ENCODE measurements around the gene ENPP7.
A peak's percentile ranks its signal among the peaks of the same experiment; 100 is the strongest.

ENPP7 gene

GRCh38 chr17:79732254-79732653 lies 1.5 kb downstream of the ENPP7 start:
- no peak for DNase-seq (ENCODE audit: low spot score)

DNA sequence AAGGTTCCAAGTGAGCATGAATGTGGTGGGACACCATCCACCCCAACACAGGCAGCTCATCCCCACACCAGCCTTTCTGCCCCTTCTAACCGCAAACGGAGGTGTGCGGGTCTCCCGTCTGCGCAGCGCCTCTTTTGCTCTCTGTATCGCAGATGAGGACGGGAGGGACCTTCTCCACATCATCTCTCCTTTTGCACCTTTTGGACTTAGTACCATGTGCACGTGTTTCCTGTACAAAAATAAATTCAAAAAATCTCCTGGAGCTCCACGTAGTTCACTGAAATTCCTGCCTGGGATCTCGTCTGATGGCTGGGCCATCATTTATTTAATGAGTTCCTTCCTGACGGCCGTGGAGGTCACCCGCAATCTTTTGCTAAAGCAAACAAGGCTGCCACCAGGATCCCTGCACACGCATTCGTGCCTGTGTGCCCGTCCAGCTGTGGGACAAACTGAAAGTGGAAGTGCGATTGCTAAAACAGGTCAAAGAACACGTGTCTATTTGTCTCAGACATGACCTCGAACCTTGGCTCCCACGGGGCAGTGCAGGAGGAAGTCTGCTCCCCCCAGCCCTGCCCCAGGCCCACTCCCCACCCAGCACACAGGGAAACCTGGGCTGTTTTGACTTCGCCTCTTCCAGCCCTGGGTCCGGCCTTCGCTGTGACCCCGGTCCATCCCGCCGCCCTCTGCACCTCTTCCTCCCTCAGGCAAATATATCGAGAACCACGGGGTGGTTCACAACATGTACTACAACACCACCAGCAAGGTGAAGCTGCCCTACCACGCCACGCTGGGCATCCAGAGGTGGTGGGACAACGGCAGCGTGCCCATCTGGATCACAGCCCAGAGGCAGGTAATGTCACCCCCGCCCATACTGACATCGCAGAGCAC lies 2.3 kb downstream of the ENPP7 start:
- peak; percentile 43 for DNase-seq (ENCODE audit: low spot score)

- no peak for DNase-seq (ENCODE audit: low spot score)
Observed at GRCh38 chr17:79733692-79734070, 2.9 kb downstream of the ENPP7 start.

DNA sequence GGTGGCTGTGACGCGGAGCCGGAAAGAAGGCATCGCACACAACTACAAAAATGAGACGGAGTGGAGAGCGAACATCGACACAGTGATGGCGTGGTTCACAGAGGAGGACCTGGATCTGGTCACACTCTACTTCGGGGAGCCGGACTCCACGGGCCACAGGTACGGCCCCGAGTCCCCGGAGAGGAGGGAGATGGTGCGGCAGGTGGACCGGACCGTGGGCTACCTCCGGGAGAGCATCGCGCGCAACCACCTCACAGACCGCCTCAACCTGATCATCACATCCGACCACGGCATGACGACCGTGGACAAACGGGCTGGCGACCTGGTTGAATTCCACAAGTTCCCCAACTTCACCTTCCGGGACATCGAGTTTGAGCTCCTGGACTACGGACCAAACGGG lies 4.4 kb downstream of the ENPP7 start:
- no peak for DNase-seq (ENCODE audit: low spot score)

GRCh38 chr17:79737046-79737921 lies 6.5 kb downstream of the ENPP7 start:
- DNase-seq (ENCODE audit: low spot score): no peak

DNA sequence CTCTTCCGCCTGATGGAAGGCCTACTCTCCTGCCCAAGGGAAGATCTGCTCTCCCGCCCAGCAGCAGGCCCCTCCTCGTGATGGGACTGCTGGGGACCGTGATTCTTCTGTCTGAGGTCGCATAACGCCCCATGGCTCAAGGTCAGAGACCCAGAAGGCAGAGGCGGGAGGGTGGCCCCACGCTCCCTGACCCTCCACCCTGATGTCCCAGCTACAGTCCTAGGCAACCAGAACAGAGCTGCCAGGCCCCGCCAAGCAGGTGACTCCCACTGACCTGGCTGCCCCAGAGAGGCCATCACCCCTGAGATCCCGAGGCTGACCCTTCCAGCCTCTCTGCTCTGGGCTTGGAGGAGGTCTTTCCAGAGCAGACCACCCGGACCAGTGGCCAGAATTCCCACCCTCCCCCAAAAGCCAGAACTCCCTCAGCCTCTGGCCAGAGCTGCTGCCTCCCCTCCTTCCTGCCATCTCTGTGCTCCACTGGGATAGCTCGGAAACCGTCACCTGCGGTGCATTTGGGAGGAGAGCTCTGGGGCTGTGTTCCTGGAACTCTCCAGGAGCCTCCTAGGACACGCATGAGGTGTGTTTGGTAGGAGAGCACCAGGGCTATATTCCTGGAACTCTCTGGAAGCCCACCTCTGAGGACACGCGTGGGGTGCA lies 7.3 kb downstream of the ENPP7 start:
- DNase-seq (ENCODE audit: low spot score): no peak

DNA sequence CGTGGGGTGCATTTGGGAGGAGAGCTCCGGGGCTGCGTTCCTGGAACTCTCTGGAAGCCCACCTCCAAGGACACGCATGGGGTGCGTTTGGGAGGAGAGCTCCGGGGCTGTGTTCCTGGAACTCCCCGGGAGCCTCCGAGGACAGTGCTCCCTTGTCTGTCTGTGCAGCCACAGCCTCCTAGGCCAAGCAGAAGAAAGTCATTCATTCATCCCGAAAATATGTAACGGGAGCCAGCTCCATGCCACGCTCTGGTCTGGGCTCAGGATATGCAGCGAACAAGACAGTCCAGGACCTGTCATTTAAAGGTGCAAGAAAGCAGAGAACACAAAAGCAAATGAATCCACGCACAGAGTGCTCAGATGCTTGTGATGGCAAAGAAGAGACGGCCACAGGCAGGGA lies 7.9 kb downstream of the ENPP7 start:
- DNase-seq (ENCODE audit: low spot score): no peak

- DNase-seq (ENCODE audit: low spot score): peak; percentile 42
Observed at GRCh38 chr17:79739148-79740062, 8.7 kb downstream of the ENPP7 start.

DNA sequence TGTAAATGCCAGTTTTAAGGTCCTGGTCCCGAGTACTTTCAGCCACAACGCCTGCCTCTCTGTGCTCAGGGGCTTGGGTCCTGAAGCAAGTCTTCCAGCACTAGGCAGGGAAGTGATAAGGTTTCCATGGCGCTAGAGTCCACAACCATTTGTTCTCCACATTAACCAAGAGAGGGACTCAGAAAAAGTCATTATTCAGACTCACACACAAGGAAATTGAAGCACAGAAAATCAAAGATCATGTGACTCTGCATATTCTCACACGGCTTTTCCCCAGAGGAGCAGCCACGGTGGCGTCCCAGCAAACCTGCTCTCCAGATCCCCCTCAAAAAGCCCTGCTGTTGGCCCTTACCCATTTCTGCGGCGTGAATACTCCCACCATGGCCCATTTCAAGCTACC lies 9.7 kb downstream of the ENPP7 start:
- DNase-seq (ENCODE audit: low spot score): no peak

- DNase-seq (ENCODE audit: low spot score): no peak
Observed at GRCh38 chr17:79741401-79741750, 10.6 kb downstream of the ENPP7 start.

DNA sequence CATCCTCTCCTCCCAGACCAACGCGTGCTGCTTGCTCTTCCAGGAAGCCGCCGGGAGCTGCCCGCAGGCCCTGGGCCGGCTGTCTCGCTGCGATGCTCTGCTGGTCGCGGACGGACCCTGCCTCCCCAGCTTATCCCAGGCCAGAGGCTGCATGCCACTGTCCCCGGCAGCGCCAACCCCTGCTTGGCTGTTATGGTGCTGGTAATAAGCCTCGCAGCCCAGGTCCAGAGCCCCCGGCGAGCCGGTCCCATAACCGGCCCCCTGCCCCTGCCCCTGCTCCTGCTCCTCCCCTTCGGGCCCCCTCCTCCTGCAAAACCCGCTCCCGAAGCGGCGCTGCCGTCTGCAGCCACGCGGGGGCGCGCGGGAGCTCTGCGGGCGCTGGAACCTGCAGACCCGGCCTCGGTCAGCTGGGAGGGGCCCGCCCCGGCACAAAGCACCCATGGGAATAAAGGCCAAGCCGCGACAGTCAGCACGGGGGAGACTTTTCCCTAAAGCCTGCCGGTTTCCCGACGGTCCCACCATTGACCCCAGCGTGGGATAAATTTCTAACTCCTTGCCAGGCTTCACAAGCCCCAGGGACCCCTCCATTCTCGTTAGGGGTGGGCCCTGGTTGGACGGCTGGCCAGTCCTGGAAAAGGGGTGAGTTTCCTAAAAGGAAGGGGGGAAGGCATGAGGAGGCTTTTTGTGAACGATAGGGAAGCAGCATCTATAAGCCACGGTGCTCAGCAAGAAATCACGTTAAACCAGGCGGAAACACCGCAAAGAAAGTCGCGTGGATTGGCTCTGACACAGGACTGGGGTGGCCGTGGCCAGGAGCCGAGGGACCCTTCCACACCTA lies 11.2 kb downstream of the ENPP7 start:
- peak; percentile 79 for DNase-seq (ENCODE audit: low spot score)

DNA sequence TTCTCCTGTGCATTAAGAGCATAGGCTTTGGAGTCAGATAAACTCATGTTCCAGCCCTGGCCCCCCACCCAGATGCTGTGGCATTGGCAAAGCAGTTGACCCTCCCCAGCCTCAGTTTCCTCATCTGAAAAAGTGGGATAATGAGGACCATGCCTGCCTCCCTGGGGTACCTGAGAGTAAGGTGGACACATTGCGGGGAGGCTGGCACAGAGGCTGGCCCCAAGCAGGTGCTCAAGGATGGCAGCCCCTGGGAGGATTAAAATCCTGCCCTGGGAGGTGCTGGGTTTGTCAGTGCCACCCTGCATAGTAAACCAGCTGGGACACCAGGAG lies 11.8 kb downstream of the ENPP7 start:
- no peak for DNase-seq (ENCODE audit: low spot score)

DNA sequence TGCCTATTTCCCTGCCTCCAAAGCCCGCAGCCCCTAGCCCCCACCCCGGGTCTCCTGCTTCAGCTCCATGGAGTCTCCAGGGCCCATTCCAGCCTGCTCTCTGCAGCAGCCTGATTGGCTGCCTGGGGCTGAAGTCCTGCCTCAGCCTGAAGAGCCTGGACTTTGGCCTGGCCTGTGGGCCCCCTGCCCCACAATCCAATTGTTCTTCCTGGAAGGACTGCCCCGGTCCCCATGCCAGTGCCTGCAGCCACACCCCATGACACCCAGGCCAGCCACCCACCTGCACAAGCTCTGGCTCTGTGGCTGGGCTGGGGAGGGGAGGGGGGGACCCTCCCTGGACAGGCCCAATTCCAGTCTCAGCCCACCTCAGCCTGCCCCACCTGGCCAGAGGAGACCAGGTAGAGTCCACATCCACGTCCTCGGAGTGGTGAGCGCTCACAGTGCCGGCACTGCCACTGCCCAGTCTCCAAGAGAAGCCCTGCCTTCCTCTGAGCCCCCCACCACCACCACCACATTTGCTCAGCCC lies 12.3 kb downstream of the ENPP7 start:
- DNase-seq (ENCODE audit: low spot score): no peak

GRCh38 chr17:79743614-79744013 lies 12.9 kb downstream of the ENPP7 start:
- no peak for DNase-seq (ENCODE audit: low spot score)

GRCh38 chr17:79745641-79746105 lies 14.9 kb downstream of the ENPP7 start:
- no peak for DNase-seq (ENCODE audit: low spot score)

- DNase-seq (ENCODE audit: low spot score): no peak
Observed at GRCh38 chr17:79746889-79747507, 16.3 kb downstream of the ENPP7 start.

DNA sequence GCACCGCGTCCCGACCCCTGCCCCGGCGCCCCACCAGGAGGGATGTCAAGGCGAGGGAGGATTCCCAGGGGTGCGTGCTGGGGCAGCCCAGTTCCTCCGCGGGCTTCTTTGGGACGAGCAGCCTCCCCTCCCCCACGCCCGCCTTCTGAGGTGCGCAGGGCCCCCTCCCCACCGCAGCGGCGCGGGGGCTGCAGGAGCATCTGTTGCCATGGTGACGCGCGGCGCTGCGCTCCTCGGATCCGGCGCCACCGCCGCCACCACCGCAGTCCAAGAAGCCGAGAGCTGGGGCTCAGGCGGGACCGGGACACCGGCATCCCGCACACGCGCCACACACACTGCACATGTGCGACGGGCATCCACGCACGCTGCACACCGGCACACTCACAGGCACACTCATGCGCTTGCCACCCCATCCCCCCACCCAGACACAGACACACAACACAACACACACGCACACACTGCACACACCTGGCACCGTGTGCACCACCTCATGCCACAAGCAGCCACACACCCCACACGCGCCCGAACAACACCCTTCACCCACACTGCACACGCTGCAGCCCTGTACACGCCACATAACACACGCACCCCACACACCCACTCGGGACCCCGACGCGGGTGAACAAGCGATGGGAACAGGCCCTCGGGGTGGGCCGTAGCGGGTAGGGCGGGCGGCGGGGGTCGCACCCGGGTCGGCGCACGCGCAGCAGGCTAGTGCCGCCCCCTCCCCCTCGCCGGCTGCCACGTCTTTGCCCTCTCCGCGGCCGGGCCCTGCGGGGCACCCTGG lies 17.0 kb downstream of the ENPP7 start:
- DNase-seq (ENCODE audit: low spot score): no peak

- DNase-seq (ENCODE audit: low spot score): no peak
Observed at GRCh38 chr17:79748295-79749099, 17.8 kb downstream of the ENPP7 start.

Data from hepatic stellate cell (primary cell).